ENCODE data around the gene MRPS7.
"Not testable (repeated sequence)": the region's sequence is repeated elsewhere in the genome, so short reads cannot be mapped to it uniquely, and the experiment has no call there.

The MRPS7 gene

GRCh38 chr17:75244133-75244866, 17.4 kb upstream of the MRPS7 start:
- no peak for DNase-seq (ENCODE audit: low read depth)

- DNase-seq (ENCODE audit: low read depth), result no peak
These were observed 16.7 kb upstream of the MRPS7 start for GRCh38 chr17:75245011-75245410.

- no peak for DNase-seq (ENCODE audit: low read depth)
These were observed 15.3 kb upstream of the MRPS7 start for GRCh38 chr17:75246404-75246803.

- no peak for DNase-seq (ENCODE audit: low read depth)
These were observed 12.1 kb upstream of the MRPS7 start for GRCh38 chr17:75249564-75249963.

- DNase-seq (ENCODE audit: low read depth), result peak; percentile 88
These were observed 11.6 kb upstream of the MRPS7 start for GRCh38 chr17:75250009-75250471.

GRCh38 chr17:75252039-75252816, 9.5 kb upstream of the MRPS7 start:
- no peak for DNase-seq (ENCODE audit: low read depth)

GRCh38 chr17:75255954-75256698, 5.6 kb upstream of the MRPS7 start:
- DNase-seq (ENCODE audit: low read depth), result not testable (repeated sequence)

GRCh38 chr17:75257228-75257627, 4.5 kb upstream of the MRPS7 start:
- not testable (repeated sequence) for DNase-seq (ENCODE audit: low read depth)

- peak; percentile 60 for DNase-seq (ENCODE audit: low read depth)
These were observed 891 bp upstream of the MRPS7 start for GRCh38 chr17:75260641-75261335.

GRCh38 chr17:75262112-75262606, 480 bp downstream of the MRPS7 start:
- no peak for DNase-seq (ENCODE audit: low read depth)

GRCh38 chr17:75263055-75263454, 1.4 kb downstream of the MRPS7 start:
- no peak for DNase-seq (ENCODE audit: low read depth)

GRCh38 chr17:75265614-75266315, 4.1 kb downstream of the MRPS7 start:
- DNase-seq (ENCODE audit: low read depth), result no peak

GRCh38 chr17:75266316-75267152, 4.9 kb downstream of the MRPS7 start:
- no peak for DNase-seq (ENCODE audit: low read depth)

GRCh38 chr17:75267153-75267410, 5.4 kb downstream of the MRPS7 start:
- no peak for DNase-seq (ENCODE audit: low read depth)

GRCh38 chr17:75267411-75268232, 5.9 kb downstream of the MRPS7 start:
- no peak for DNase-seq (ENCODE audit: low read depth)

- no peak for DNase-seq (ENCODE audit: low read depth)
These were observed 8.2 kb downstream of the MRPS7 start for GRCh38 chr17:75269844-75270217.

GRCh38 chr17:75270218-75270965, 8.7 kb downstream of the MRPS7 start:
- no peak for DNase-seq (ENCODE audit: low read depth)

GRCh38 chr17:75270966-75271232, 9.2 kb downstream of the MRPS7 start, which contains the start of gene MIF4GD:
Gene MIF4GD (minus strand): TSS chr17:75271231. CDS start chr17:75270195, 1,036 bp downstream.
- DNase-seq (ENCODE audit: low read depth), result no peak

Measured in stimulated activated CD4-positive, alpha-beta T cell treated with anti-CD3 and anti-CD28 coated beads, Interleukin-2, amount 100 ng/mL, for 4 hours (primary cell).